GM21529 (cell line): ENCODE data around the gene SLC16A6.
"Not testable (repeated sequence)": the region's sequence is repeated elsewhere in the genome, so short reads cannot be mapped to it uniquely, and the experiment has no call there.

Experiments used
- ATAC-seq: cut with Tn5 transposase; IDR thresholded peaks from one replicate; pipeline ENCODE4 v1.9.1; 2021; ENCODE audit not compliant: unreplicated experiment

SLC16A6 gene

DNA sequence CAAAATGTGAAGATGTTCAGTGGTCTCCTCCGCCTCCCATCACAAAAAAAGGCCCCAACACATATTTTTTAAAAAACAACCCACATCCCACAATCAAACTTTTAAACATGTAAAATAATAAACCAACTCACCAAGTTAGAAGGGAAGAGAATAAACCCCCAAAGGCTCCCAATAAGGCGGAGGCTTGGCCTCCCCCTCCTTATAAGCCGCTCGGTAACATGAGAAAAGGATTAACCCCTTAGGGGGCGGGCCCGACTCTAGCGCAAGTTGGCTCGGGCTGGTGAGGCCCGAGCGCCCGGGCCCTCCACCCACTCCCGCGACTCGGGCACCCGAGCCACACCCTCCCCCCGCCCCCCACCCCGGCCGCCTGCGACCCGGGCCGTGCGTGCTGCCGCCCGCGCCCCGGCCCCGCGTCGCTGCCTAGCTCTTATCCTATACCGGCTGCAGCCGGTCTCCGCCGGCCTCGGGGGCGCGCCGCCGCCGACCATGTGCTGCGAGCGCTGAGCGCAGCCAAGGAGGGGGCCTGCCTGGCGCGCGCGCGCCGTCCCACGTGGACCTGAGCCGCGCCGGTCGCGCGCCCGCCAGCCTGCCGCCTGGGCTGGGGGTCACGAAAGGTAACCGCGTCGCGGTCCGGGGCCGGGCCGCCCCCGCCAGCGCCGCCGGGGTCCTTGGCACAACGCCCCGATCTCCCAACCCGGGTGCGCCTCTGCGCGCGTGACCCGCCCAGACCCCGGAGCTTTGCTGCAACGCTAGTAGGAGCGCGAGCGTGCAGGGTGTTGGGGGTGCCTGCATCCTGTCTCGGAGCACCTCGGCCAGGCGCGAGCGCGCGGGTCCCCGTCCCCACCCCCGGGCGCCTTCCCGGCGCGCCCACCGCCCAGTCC, at the start of gene SLC16A6, which contains the start of gene ARSG:
Gene SLC16A6, minus strand, starts transcription at position 173 of the 881 bp plus-strand sequence. CDS start 12,807 bp downstream, outside the sequence.
Gene ARSG, plus strand, starts transcription at position 541 of the 881 bp plus-strand sequence. CDS start 15,999 bp downstream, outside the sequence.
- ATAC-seq = peak; percentile 46

DNA sequence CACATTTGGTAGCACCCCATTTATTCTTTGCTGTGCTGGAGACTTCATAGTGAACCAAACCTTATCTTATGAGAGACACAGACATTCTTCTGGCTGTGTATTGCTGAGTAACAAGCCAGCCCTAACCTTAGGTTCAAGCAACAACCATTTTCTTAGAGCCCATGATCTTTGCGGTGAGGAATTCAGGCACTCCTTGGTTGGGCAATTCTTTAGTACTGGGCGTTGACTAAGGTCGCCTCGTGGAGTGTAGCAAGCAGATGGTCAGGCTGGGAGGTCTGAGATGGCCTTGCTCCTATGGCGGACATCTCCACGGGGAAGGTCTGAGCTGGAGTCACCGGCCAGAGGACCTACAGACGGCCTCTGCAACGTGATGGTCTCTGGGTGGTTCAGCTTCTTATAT, 43.5 kb upstream of the SLC16A6 start:
- ATAC-seq = no peak

- ATAC-seq = not testable (repeated sequence)
These were observed 41.0 kb upstream of the SLC16A6 start for GRCh38 chr17:68331932-68332331.

DNA sequence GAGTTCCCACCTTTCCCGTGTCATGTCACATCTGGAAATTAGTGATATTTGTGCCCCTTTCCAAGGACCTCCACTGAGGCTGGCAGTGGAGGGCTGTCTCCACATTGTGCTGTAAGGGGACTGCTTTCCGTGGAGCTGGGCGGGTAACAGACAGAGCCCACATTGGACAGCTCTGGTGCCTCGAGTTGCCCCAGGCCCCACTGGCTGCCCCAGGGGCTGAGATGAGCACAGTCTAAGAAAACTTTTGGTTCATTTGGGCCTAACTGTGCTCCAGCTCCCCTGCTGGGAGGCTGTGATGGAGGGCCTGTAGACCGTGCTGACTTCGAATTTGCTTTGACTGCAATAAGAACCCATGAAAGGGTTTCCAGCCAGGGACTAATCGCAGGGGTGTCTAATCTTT, 38.4 kb upstream of the SLC16A6 start:
- ATAC-seq = no peak

DNA sequence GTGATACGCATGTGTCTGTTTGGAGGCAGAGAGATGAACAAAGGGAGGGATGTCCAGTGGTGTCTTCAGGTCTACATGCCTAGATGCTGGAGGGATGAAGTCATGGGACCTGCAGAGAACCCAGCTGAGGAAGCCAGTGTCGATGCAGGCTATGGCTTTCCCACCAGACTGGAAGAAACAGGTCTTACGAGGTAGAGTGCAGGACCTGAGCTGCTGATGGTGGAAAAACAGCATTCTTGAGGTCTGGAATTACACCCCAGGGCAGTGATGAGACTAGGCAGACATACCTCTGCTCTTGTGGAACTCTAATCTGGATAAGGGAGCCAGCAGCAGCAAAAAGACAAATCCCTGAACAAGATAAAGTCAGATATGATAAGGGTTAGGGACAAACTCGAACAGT, 37.7 kb upstream of the SLC16A6 start:
- ATAC-seq = no peak

DNA sequence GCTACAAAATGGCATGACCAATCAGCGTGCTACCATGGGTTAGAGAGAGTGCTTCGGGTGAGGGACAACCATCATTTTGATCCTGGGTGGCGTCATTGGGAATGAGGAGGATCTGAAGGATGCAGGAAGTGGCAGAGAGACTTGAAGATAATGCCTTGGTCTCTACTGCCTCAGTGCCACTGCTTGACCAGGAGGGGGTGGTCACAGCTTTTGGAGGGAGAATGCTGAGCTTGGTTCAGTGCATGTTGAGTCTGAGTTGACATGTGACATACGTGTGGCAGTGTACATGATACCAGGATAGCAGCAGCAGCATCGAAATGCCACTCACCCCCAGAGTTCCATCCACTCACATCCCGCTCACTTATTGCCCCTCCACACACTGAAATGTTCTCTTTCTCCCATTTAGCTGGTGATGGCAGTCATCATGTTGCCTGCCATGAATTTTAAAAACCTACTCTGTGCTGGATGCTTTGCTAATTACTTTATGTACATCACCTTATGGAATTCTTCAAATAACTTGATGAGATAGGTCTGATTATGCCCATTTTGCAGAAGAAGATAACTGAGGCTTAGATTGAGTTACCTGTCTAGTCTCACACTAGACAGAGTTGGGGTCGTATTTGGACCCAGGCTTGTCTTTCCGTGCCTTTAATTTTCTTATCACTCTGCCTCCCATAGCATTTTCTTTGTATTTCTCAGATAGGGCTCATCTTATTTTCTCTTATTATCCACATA, 37.1 kb upstream of the SLC16A6 start:
- ATAC-seq = no peak

DNA sequence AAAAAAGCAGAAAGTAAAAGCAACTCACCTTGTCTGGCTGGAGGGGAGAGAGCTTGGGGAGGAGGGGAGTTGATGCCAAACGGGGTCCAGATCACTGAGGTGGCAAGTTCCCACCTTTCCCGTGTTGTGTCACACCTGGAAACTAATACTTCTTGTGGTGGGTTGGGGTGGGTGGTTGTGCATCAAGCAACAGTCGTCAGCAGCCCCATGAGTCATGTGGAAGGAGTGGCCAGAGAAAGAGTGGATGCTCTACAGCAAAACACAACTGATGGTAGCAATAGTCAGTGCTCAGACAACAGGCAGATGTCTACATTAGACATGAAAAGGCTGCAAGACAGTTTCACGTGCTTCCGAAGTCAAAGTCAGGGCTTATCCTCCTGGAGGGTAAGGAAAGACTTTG, 35.8 kb upstream of the SLC16A6 start:
- ATAC-seq = no peak

DNA sequence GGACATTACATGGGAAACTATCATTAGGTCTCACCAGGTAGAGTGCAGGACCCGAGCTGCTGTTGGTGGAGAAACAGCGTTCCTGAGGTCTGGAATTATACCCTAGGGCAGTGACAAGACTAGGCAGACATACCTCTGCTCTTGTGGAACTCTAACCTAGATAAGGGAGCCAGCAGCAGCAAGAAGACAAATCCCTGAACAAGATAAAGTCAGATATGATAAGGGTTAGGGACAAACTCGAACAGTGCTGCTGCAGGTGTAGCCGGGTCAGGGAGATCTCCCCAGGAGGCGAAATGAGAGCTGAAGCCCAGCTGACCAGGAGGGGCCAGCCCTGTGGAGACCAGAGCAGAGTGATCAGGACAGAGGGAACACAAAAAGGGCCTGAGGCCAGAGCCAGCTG, 35.0 kb upstream of the SLC16A6 start:
- ATAC-seq = no peak

GRCh38 chr17:68324654-68325336, 33.9 kb upstream of the SLC16A6 start:
- no peak for ATAC-seq

DNA sequence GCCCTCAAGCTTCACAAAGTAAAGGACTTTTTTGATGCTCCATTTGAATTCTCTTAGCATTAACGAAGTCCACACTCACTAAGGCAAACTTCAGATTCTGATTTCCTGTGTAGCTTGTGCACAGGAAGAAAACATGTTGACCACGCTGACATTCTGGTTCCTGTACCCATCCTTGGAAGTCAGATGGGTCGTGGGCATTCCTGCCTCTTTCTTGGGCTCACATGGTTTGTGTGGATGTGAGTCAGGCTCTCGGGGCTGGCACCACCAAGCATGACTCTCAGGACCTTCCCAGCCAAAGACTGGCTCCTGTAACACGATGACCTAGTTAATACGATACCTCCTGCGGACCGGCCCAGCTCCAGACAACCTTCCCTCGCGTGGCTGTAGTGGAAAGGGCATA, 33.2 kb upstream of the SLC16A6 start:
- no peak for ATAC-seq

- ATAC-seq = no peak
These were observed 31.7 kb upstream of the SLC16A6 start for GRCh38 chr17:68322630-68323029.

DNA sequence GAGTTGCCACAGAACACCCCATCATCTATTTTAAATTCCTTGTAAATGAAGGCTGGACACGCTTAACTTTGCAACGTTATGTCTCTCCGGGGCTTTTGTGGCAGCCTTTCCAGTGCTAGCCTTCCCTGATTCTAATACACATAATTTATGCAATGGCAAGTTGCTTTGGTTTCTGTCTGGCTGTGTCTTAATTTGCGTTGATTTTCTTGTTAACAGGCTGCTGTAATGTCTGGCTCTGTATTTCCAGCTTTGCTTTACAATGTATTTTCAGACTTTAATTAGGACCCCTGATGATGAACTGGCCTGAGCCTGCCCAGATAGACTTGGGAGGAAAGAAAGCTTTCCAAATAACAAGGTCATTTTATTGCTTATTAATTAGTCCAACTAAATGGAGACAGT, 30.6 kb upstream of the SLC16A6 start:
- ATAC-seq = no peak

- ATAC-seq = no peak
These were observed 30.1 kb upstream of the SLC16A6 start for GRCh38 chr17:68320943-68321555.

- ATAC-seq = no peak
These were observed 29.5 kb upstream of the SLC16A6 start for GRCh38 chr17:68320311-68320865.

- ATAC-seq = no peak
These were observed 28.7 kb upstream of the SLC16A6 start for GRCh38 chr17:68319410-68320162.

- no peak for ATAC-seq
These were observed 27.4 kb upstream of the SLC16A6 start for GRCh38 chr17:68318103-68318991.

DNA sequence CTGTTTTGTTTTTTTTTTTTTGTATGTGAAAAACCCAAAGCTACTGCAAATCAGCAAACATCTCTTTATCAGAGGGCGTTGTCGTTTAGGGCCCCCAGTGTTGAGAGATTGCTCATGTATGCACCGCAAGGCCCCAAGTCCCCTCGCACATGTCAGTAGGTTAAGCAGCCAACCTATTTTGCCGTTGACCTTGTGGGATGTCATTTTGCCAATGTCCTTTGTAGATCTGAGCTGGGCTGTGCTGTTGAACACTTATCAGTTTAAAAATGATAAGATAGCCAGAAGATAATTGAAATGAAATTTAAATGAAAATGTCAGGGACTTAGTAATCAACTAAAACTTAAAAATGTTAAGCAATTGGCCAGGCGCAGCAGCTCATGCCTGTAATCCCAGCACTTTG, 26.5 kb upstream of the SLC16A6 start:
- ATAC-seq = no peak

GRCh38 chr17:68315930-68316329, 25.0 kb upstream of the SLC16A6 start:
- ATAC-seq = no peak

DNA sequence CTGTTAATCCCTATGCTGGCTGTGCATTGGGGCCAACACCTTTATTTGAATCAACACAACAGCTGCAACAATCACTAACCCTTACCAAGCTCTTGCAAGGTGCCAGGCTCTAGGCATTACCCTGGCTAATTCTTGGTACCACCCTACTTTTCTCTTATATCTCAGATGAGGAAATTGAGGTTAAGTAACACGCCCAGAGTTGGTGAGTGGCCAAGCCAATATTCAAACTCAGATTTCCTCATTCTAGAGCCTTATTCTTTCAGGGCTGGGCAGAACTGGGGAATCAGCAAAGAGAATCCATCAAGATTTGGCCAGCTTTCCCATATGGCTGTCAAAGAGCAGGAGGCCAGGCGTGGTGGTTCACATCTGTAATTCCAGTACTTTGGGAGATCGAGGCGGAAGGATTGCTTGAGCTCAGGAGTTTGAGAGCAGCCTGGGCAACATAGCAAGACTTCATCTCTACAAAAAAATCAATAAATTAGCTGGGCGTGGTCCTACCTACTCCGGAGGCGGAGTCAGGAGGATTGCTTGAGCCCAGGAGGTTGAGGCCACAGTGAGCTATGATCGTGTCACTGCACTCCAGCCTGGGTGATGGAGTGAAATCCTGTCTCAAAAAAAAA, 24.1 kb upstream of the SLC16A6 start:
- no peak for ATAC-seq
